IMR-90 (cell line): ENCODE measurements around the gene ENAH.

ENCODE experiments used
- BHLHE40 ChIP-seq: fragments of 150-350 bp; IDR thresholded peaks from 2 replicates; pipeline ENCODE4 v1.6.1; 2016; ENCODE audit warnings: mild to moderate bottlenecking, low read depth, low read length
- FOS ChIP-seq: fragments of 150-350 bp; IDR thresholded peaks from 2 replicates; pipeline ENCODE4 v1.6.1; 2016; ENCODE audit warnings: low read depth, low read length
- MXI1 ChIP-seq: IDR thresholded peaks from 2 replicates; pipeline ENCODE4 v1.6.1; 2012; ENCODE audit warnings: low read depth, mild to moderate bottlenecking, low read length, moderate library complexity, borderline replicate concordance
- NFE2L2 ChIP-seq: fragments of 150-350 bp; IDR thresholded peaks from 2 replicates; pipeline ENCODE4 v1.6.1; 2016; ENCODE audit warnings: low read depth, mild to moderate bottlenecking, low read length
- SMC3 ChIP-seq: fragments of 150-350 bp; IDR thresholded peaks from 2 replicates; pipeline ENCODE4 v1.6.1; 2016; ENCODE audit warnings: low read depth, mild to moderate bottlenecking, antibody characterized with exemption, low read length, moderate library complexity
- TF ChIP-seq, protein P1 (sequence below): conservative IDR thresholded peaks from 2 replicates; pipeline ENCODE4 v1.5.1; 2012; ENCODE audit warnings: mild to moderate bottlenecking, low read depth, low read length, improper control_type of control experiment

DNA sequence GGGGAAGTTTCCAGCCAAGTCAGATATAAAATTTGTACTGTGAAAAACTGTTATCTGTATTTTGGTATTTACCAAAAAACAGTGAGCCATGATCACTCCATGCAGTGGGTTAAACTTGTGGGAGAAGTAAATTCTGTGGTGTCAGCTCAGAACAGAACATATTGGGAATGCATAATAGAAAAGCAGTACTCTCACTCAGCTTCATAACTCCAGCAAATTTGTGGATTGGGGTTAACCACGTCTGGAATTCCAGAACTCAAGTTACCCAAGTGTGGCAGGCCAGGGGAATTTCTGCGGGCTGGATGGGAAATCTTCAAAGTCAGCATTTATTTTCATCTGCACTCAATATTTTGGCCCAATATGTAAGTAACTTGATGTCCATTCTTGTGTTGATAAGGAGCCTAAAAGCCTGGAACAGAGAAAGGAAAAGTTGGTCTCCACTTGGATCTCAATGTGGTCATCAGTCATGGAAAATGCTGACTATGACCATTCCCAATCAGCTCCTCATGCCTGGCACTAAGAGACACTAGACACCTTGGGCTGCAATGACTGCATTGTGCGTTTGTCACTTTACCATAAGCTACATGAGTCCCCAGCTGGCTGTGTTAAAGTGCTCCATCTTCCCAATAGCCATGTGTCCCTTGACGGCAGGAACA is 39.1 kb upstream of the ENAH start:
- TF ChIP-seq FOS = no peak
- TF ChIP-seq, protein P1, sequence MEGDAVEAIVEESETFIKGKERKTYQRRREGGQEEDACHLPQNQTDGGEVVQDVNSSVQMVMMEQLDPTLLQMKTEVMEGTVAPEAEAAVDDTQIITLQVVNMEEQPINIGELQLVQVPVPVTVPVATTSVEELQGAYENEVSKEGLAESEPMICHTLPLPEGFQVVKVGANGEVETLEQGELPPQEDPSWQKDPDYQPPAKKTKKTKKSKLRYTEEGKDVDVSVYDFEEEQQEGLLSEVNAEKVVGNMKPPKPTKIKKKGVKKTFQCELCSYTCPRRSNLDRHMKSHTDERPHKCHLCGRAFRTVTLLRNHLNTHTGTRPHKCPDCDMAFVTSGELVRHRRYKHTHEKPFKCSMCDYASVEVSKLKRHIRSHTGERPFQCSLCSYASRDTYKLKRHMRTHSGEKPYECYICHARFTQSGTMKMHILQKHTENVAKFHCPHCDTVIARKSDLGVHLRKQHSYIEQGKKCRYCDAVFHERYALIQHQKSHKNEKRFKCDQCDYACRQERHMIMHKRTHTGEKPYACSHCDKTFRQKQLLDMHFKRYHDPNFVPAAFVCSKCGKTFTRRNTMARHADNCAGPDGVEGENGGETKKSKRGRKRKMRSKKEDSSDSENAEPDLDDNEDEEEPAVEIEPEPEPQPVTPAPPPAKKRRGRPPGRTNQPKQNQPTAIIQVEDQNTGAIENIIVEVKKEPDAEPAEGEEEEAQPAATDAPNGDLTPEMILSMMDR = no peak
- no peak for TF ChIP-seq NFE2L2
- TF ChIP-seq BHLHE40 = no peak
- no peak for TF ChIP-seq SMC3
- TF ChIP-seq MXI1 = no peak
